ENCODE results near the gene CC2D2A.
"Not testable (repeated sequence)": the region's sequence is repeated elsewhere in the genome, so short reads cannot be mapped to it uniquely, and the experiment has no call there.

CC2D2A gene

GRCh38 chr4:15516494-15516893, 46.8 kb downstream of the CC2D2A start:
- DNase-seq (ENCODE audit: low spot score): no peak

- DNase-seq (ENCODE audit: low spot score): not testable (repeated sequence)
These were observed 48.0 kb downstream of the CC2D2A start for GRCh38 chr4:15517681-15518080.

DNA sequence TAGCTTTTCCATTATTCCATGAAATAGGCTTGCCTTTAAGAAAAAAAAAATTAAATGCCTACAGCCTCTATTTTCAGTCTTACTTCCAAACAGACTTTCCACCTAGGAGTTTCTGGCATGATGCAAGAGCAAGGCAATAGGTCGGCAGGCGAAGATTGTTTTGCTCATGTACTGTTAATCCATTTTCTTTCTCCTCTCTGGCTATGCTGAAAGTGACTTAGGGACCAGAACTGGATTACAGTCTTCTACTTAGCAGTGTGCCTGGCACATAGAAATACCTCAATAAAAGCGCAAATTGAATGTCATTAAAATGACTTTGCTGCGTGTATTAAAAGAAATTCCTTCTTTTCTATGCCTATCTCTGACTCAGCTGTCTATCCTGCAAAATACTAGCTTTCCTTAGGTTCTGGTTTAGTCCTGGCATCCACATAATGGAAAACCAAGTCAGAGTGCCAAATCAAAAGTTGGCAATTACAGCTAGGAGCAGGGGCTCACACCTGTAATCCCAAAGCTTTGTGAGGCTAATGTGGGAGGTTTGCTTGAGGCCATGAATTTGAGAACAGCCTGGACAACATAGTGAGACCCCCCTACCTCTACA, 51.9 kb downstream of the CC2D2A start:
- no peak for DNase-seq (ENCODE audit: low spot score)

- no peak for DNase-seq (ENCODE audit: low spot score)
These were observed 55.4 kb downstream of the CC2D2A start for GRCh38 chr4:15525080-15525479.

DNA sequence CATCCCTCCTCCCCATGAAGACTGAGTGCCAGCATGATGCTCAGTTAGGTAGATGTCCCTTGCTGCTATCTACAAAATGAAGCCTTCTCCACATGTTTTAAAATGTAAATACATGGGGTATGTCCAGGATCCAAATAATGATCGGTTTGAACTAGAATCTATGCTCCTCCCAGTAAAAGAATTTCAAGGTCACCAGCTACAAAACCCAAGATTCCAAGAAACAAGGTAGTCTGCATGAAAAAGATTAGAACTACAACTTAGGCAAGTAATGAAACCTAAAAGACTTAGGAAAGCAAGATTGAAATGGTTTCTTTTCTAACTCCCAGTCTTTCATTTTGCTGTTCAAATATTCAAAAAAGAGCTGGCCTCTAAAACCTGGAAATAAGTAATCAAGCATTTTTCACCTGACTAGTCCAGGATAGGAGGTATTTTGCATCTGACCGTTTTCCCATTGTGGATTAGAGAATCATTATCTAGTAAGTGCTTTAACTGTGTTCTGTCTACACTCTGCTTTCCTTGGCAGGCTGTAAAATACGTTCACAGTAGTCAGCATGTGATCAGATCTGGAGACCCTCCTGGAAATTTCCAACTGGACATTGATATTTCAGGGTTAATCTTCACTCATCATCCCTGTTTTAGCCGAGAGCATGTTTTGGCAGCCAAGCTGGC, 57.4 kb downstream of the CC2D2A start:
- no peak for DNase-seq (ENCODE audit: low spot score)

- DNase-seq (ENCODE audit: low spot score): no peak
These were observed 62.1 kb downstream of the CC2D2A start for GRCh38 chr4:15531792-15532191.

- no peak for DNase-seq (ENCODE audit: low spot score)
These were observed 64.1 kb downstream of the CC2D2A start for GRCh38 chr4:15533817-15534216.

DNA sequence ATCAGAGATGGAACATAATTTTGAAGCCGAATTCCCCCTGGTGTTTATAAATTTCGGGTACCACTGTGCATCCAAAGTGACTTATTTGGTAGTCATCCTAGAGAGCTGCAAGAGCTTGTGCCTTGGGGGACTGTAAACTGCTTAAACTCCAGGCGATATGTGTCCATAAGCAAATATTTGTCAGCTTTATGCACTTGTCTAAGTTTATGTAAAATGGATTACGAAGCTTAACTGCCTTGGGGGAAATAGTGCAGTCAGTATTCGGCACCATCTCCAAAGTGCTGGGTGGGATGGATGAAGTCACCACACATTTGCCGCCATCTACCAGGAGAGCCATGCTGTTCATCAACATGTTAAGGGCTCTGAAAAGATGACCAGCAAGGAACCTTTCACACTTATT, 65.9 kb downstream of the CC2D2A start:
- DNase-seq (ENCODE audit: low spot score): no peak

GRCh38 chr4:15536552-15537499, 67.1 kb downstream of the CC2D2A start:
- no peak for DNase-seq (ENCODE audit: low spot score)

DNA sequence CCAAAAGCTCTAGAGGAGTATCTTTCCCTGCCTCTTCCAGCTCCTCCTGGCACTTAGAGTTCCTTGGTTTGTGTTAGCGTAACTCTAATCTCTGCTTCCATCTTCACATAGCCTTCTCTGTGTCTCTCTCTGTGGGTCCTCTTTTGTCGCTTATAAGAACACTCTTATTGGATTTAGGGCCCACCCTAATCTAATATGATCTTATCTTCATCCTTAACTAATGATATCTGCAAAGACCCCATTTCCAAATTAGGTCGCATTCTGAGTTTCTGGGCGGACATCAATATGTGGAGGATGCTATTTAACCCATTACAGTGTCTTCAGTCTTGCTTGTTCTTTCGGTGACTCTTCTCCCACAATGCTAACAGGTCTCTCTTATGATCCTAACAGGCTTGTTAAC, 72.3 kb downstream of the CC2D2A start:
- DNase-seq (ENCODE audit: low spot score): no peak

GRCh38 chr4:15542760-15543159, 73.1 kb downstream of the CC2D2A start:
- no peak for DNase-seq (ENCODE audit: low spot score)

DNA sequence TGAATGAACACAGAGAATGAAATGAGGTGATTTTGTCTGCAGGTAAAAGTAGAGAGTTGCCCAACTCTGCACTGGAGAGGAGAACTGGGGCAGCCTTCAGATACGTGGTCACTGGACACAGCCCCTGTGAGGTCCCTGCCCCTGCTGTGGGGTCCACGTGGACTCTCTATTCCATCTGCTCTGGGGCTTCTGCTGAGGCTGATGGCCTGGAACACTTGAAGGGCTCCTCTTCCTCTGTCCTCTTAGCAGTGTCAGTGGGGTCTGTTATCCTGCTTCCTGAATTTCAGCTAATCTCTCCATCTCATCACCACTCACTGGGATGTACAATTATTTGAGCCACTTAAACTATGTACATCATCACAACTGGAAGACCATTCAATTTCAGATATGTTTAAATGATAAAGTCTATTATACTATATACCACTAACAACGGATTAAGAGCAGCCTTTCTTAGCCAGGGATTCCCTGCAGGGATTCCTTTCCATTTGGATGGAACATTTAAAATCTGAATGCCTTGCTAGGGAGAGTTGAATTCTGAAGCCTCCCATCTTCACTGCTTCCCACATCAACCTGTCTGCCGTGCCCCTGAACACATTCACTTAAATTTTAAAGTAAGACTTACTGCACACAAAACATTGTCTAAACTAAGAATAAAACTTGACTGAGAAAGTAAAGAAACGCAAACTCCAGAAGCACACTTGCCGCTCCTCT, 74.0 kb downstream of the CC2D2A start:
- no peak for DNase-seq (ENCODE audit: low spot score)

DNA sequence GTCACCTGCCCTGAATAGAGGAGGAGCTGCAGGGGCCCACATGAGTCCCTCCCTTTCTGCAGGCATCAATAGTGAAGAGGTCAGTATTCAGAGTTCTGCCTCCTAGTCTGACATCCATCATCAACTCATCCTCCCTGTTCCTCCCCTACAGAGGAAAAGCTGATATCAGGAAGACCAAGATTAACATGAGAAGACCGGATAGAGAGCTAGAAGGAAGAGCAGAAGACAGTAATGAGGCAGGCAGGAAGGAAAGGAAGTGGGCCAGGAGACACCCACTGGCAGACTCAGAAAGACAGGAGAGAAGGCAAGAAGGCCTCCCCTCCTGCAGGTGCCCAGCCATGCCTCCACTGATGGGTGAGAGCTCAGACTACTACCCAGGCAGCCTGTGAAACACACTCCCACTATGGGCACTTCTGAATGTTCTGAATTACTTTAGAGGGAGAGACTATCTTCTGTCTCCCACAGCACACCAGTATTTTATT, 74.6 kb downstream of the CC2D2A start:
- no peak for DNase-seq (ENCODE audit: low spot score)

- DNase-seq (ENCODE audit: low spot score): no peak
These were observed 75.7 kb downstream of the CC2D2A start for GRCh38 chr4:15545371-15545770.

DNA sequence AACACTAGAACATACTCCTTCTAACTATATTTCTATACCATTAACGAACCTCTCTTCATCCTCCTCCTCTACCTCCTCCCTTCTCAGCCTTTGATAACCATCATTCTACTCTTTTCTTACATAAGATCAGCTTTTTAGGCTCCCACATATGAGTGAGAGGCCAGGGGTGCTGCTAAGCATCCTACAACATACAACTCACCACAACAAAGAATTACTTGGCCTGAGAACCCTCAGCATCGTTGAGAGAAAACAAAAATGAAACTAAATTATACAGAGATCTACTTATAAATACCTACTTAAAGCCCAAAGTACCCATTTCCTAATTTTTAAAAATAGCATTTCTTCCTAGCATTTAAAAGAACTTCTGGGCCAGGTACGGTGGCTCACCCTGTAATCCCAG, 77.7 kb downstream of the CC2D2A start:
- no peak for DNase-seq (ENCODE audit: low spot score)

- no peak for DNase-seq (ENCODE audit: low spot score)
These were observed 80.8 kb downstream of the CC2D2A start for GRCh38 chr4:15550491-15550890.

- DNase-seq (ENCODE audit: low spot score): no peak
These were observed 82.2 kb downstream of the CC2D2A start for GRCh38 chr4:15551740-15552446.

GRCh38 chr4:15552557-15553362, 83.1 kb downstream of the CC2D2A start:
- no peak for DNase-seq (ENCODE audit: low spot score)

DNA sequence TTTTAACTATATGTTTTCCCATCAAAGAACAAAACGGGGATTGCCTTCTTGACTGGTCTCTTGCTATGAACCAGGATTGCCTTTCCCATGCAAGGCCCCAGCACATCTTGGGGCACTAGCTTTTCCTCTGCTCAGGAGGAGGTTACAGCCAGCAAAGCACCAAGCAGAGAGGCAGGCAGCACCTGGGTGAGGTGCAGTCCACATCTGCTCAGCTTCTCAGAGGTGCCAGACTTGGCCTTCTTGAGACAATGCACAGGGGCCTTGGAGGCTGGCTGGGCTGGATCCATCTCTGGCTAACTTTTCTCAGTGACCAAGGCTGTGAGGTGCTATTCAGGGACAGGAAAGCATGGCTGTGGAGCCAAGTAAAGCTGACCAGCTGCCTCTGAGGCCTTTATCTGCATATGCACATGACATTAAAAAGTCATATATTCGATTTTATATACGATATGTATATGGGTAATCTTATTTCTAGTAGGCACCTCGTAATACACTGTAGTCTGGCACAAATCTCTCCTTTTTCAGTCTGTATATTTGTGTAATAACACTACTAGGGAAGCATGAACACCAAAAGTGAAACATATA, 86.9 kb downstream of the CC2D2A start:
- no peak for DNase-seq (ENCODE audit: low spot score)
